Activated naive CD4-positive, alpha-beta T cell treated with anti-CD3 and anti-CD28 coated beads for 36 hours (primary cell): ENCODE data around the gene HNF1B. TPM values are rescaled to one million over a fixed set of nuclear protein-coding genes. Genes with fewer than 3 reads are reported as not detected.

Experiments used
- CTCF ChIA-PET: fragments of 350-600 bp; sonication (Branson Sonifier 250); formaldehyde crosslinking; loops from one replicate; lab custom pipeline; 2021; ENCODE audit warnings: antibody characterized with exemption; lab: Charles Lee
- DNase-seq: peaks from one replicate; pipeline ENCODE4 v3.0.0-alpha.2; 2020
- H3K27ac Mint-ChIP-seq: one replicate; pipeline ENCODE4 v1.8.0; 2021; ENCODE audit warnings: mild to moderate bottlenecking, mixed read lengths
- H3K27me3 Mint-ChIP-seq: one replicate; pipeline ENCODE4 v1.8.0; 2021; ENCODE audit warnings: low read depth, mixed read lengths
- H3K36me3 Mint-ChIP-seq: one replicate; pipeline ENCODE4 v1.8.0; 2021; ENCODE audit warnings: low read depth, mixed read lengths
- H3K4me1 Mint-ChIP-seq: one replicate; pipeline ENCODE4 v1.8.0; 2021; ENCODE audit warnings: low read depth, mixed read lengths
- H3K4me3 Mint-ChIP-seq: one replicate; pipeline ENCODE4 v1.8.0; 2021; ENCODE audit warnings: mild to moderate bottlenecking, moderate library complexity, mixed read lengths
- H3K9me3 Mint-ChIP-seq: one replicate; pipeline ENCODE4 v1.8.0; 2021; ENCODE audit warnings: mixed read lengths
- intact Hi-C: fragments of 100-400 bp; cut with micrococcal nuclease; formaldehyde crosslinking; loops from one replicate; pipeline ENCODE4 v1.15.1; 2023
- total RNA-seq, 2 experiments: library from RNA; stranded (reverse); gene quantifications; one replicate each; pipeline ENCODE4 v1.2.3, GENCODE V29; 2021

Gene HNF1B
- total RNA-seq, 2 experiments from 2014 or later = not detected

DNA sequence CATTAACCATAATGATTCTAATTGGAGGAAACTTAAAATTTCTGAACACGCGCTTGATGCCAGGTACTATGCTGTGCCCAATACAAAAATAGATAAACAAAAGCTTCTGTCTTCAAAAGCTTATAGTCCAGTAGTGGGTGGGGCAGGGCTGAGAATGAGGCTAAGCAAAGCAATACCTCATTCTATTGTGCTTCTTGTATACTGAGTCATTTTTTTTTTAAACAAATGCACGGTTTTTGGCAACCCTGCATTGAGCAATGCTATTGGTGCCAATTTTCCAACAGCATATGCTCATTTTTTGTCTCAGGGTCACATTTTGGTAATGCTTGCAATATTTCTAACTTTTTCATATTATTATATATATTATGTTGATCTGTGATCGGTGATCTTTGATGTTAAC, 34.7 kb upstream of the HNF1B start:
- H3K36me3 Mint-ChIP-seq = no peaks in the 10 kb centered on the region
- no peak overlapping the region for H3K27ac Mint-ChIP-seq
- intact Hi-C loops = no loop called here
- peaks cover 2% of the 10 kb centered on the region for H3K27me3 Mint-ChIP-seq
- peaks cover 5% of the 10 kb centered on the region for H3K4me1 Mint-ChIP-seq
- CTCF ChIA-PET = interaction anchor here (1.2 to 1.6 kb wide), 2 partner anchors 9 to 10 kb away, joined by 5 read pairs; no protein-coding TSS in a partner anchor
- no peak overlapping the region for H3K4me3 Mint-ChIP-seq
- DNase-seq = no peak
- no peaks in the 10 kb centered on the region for H3K9me3 Mint-ChIP-seq

DNA sequence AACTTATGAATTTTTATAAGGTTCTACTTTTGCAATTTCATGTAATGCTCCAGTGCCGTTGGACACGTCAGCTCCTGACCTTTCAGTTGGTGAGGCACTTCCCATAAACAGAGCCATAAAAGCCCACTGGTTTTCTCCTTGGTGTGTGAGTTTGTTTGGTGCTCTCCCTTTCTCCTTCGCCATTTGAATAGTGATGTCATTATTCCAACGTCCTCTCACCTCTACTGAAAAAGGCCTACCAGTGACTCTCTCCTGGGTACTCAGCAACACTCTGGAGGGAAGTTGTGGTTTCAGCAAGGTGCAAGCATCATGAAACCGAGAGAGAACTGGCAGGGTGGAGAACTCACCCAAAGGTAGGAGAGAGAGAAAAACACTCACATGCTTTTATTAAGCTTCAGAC, 29.6 kb upstream of the HNF1B start:
- Mint-ChIP-seq H3K27ac (no peak overlapping the region), H3K36me3 (no peaks in the 10 kb centered on the region), H3K27me3 (peaks cover 11% of the 10 kb centered on the region), H3K4me1 (peaks cover 22% of the 10 kb centered on the region), H3K4me3 (no peak overlapping the region), H3K9me3 (no peaks in the 10 kb centered on the region)
- CTCF ChIA-PET = interaction anchor here (1.1 to 1.4 kb wide), 2 partner anchors 51 to 170 kb away, joined by 3 to 4 read pairs; no protein-coding TSS in a partner anchor
- peak; percentile 77 for DNase-seq
- intact Hi-C loops = loop anchor here (1.0 to 5.0 kb wide), 6 partner anchors 9 to 247 kb away; no protein-coding TSS in a partner anchor

- CTCF ChIA-PET = no interaction called here
- no peak for DNase-seq
- no peak overlapping the region for H3K4me3 Mint-ChIP-seq
- H3K27ac Mint-ChIP-seq = no peak overlapping the region
- H3K27me3 Mint-ChIP-seq = peaks cover 16% of the 10 kb centered on the region
- no peaks in the 10 kb centered on the region for H3K36me3 Mint-ChIP-seq
- intact Hi-C loops = loop anchor here (5.0 kb wide), 1 partner anchor 246 kb away; no protein-coding TSS in a partner anchor
- no peaks in the 10 kb centered on the region for H3K9me3 Mint-ChIP-seq
- H3K4me1 Mint-ChIP-seq = peaks cover 22% of the 10 kb centered on the region
These were observed 28.1 kb upstream of the HNF1B start for GRCh38 chr17:37772982-37773381.

DNA sequence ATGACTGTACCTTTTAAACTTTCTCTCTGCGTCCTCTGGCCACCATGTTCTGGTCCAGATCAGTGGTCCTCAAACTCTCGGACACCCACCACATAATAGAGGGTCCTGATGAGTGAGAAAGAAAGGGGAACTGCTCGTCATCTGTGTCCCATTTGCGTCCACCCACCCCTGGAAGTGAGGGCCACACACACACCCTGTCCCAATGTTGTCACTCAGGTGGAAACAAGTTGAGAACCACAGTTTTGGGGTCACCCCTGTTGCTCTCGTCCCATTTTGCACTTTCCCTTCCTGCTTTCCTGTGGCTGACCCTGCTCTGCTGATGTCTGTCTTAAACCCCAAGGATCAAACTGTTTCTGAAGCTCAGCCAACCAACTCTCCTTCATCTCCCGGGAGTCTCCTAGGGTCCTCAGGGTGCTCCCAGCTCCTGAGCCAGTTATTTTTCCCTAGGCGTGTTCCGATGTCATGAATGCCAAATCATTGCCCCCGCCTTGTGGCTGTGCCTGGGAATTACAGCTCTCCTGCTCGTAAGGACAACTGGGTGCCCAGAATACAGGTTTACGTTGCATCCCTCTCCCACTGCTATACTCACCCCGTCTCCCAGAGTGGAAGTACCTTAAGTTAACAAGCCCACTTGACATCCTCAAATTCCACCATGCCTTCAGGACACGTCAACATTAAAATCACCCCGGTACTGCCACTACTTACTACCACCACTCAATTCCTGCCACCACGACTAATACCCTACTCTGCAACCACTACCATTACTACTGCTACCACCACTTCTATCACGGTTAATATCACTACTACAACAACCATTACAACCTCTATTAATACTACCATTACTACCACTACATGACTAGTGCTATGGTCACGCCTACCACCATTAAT, 26.0 kb upstream of the HNF1B start:
- intact Hi-C loops = loop anchor here (5.0 kb wide), 1 partner anchor 244 kb away; no protein-coding TSS in a partner anchor
- Mint-ChIP-seq H3K27me3 (peaks cover 27% of the 10 kb centered on the region), H3K4me1 (peaks cover 22% of the 10 kb centered on the region), H3K36me3 (no peaks in the 10 kb centered on the region), H3K9me3 (no peaks in the 10 kb centered on the region), H3K4me3 (no peak overlapping the region), H3K27ac (no peak overlapping the region)
- DNase-seq = peak; percentile 72
- CTCF ChIA-PET = interaction anchor here (0.5 to 2.3 kb wide), 15 partner anchors 9 to 1982 kb away, joined by 3 to 9 read pairs (median 4); partner anchors contain the start of genes HNF1B and SYNRG

- no peak overlapping the region for H3K4me3 Mint-ChIP-seq
- H3K27ac Mint-ChIP-seq = no peak overlapping the region
- H3K9me3 Mint-ChIP-seq = no peaks in the 10 kb centered on the region
- intact Hi-C loops = no loop called here
- H3K36me3 Mint-ChIP-seq = no peaks in the 10 kb centered on the region
- no peak for DNase-seq
- H3K4me1 Mint-ChIP-seq = peaks cover 25% of the 10 kb centered on the region
- peaks cover 32% of the 10 kb centered on the region for H3K27me3 Mint-ChIP-seq
- CTCF ChIA-PET = interaction anchor here (1.4 kb wide), 1 partner anchor 68 kb away, joined by 4 read pairs; no protein-coding TSS in a partner anchor
These were observed 24.2 kb upstream of the HNF1B start for GRCh38 chr17:37769050-37769449.

GRCh38 chr17:37768438-37768837, 23.6 kb upstream of the HNF1B start:
- Mint-ChIP-seq H3K9me3 (no peaks in the 10 kb centered on the region), H3K27ac (no peak overlapping the region), H3K27me3 (peaks cover 32% of the 10 kb centered on the region), H3K4me1 (peaks cover 18% of the 10 kb centered on the region), H3K4me3 (no peak overlapping the region), H3K36me3 (no peaks in the 10 kb centered on the region)
- CTCF ChIA-PET = no interaction called here
- DNase-seq = no peak
- intact Hi-C loops = no loop called here

DNA sequence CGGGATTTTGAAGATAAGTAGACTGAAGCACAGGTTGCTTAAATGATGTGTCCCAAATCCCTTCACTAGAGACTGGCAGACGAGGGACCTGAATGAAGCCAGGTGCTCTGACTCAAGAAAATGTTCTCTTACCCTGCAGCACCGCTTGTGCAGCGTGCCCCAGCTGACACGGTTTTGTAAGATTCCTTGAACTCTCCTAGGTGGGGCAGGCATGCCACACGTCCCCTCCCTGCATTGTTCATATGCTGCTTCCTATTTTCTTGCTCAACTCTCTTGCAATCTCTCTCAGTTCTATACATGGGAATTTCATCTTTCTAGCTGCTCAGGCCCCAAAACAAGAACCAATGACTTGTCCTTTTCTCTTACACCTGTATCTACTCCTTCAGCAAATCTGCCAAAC, 22.1 kb upstream of the HNF1B start:
- Mint-ChIP-seq H3K9me3 (no peaks in the 10 kb centered on the region), H3K27ac (no peak overlapping the region), H3K27me3 (peaks cover 41% of the 10 kb centered on the region), H3K4me1 (peaks cover 12% of the 10 kb centered on the region), H3K36me3 (no peaks in the 10 kb centered on the region), H3K4me3 (no peak overlapping the region)
- CTCF ChIA-PET = no interaction called here
- intact Hi-C loops = no loop called here
- no peak for DNase-seq

DNA sequence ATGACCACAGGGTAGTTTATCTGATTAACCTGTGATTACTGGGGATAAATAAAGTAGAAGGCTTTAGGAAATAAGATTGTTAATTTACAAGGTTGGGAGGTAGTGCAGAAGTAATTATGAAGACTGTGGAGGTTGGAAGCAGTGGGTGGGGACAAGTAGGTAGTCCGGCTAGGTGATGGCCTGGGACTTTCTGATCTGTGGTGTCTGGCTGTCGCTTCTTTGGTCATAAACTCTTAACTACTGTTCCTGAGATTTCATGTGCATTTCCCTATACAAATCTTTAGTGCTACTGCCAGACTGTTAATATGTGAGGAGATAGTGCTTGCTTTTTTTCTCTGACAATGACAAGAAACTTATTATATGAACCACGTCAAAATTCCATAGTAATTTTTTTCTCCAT, 19.5 kb upstream of the HNF1B start:
- no peaks in the 10 kb centered on the region for H3K36me3 Mint-ChIP-seq
- H3K27me3 Mint-ChIP-seq = peaks cover 44% of the 10 kb centered on the region
- CTCF ChIA-PET = no interaction called here
- no peaks in the 10 kb centered on the region for H3K9me3 Mint-ChIP-seq
- DNase-seq = no peak
- peaks cover 18% of the 10 kb centered on the region for H3K4me1 Mint-ChIP-seq
- intact Hi-C loops = no loop called here
- no peak overlapping the region for H3K4me3 Mint-ChIP-seq
- H3K27ac Mint-ChIP-seq = no peak overlapping the region

GRCh38 chr17:37762666-37763065, 17.8 kb upstream of the HNF1B start:
- DNase-seq = no peak
- no peak overlapping the region for H3K27ac Mint-ChIP-seq
- no peak overlapping the region for H3K4me3 Mint-ChIP-seq
- H3K36me3 Mint-ChIP-seq = no peaks in the 10 kb centered on the region
- CTCF ChIA-PET = no interaction called here
- peaks cover 18% of the 10 kb centered on the region for H3K4me1 Mint-ChIP-seq
- H3K27me3 Mint-ChIP-seq = peaks cover 48% of the 10 kb centered on the region
- no peaks in the 10 kb centered on the region for H3K9me3 Mint-ChIP-seq
- intact Hi-C loops = no loop called here

DNA sequence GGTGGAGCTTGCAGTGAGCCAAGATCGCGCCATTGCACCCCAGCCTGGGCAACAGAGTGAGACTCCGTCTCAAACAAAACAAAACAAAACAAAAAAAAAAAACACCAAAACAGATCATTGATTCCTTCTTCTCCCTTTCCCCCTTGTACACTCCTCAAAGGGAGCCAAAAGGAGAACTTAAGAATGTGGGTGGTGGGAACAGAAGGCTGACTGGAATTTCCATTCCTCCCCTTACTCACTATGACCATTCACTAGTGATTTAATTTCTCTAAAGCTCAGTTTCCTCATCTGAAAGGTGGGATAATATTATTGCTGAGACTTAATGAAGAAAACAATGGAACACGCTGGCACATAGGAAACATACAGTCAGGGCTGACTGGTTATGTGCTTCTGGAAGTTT, 17.1 kb upstream of the HNF1B start:
- no peak overlapping the region for H3K4me3 Mint-ChIP-seq
- intact Hi-C loops = loop anchor here (2.0 kb wide), 1 partner anchor 13 kb away; no protein-coding TSS in a partner anchor
- no peak for DNase-seq
- H3K27me3 Mint-ChIP-seq = peaks cover 46% of the 10 kb centered on the region
- CTCF ChIA-PET = no interaction called here
- peaks cover 18% of the 10 kb centered on the region for H3K4me1 Mint-ChIP-seq
- H3K36me3 Mint-ChIP-seq = no peaks in the 10 kb centered on the region
- H3K9me3 Mint-ChIP-seq = no peaks in the 10 kb centered on the region
- no peak overlapping the region for H3K27ac Mint-ChIP-seq

DNA sequence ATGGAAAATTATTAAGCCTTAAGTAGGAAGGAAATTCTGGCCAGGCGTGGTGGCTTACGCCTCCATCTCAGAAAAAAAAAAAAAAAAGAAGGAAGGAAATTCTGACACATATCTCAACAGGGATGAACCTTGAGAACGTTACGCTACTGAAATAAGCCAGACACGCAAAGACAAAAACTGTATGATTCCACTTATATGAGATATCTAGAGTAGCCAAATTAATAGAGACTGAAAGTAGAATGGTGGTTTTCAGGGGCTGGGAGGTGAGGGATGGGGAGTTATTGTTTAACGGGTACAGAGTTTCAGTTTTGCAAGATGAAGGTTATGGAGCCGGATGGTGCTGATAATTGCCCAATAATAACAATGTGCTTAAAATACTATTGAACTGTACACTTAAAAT, 16.2 kb upstream of the HNF1B start:
- Mint-ChIP-seq H3K27me3 (peaks cover 43% of the 10 kb centered on the region), H3K4me1 (peaks cover 18% of the 10 kb centered on the region), H3K27ac (no peak overlapping the region), H3K9me3 (no peaks in the 10 kb centered on the region), H3K36me3 (no peaks in the 10 kb centered on the region), H3K4me3 (no peak overlapping the region)
- CTCF ChIA-PET = no interaction called here
- intact Hi-C loops = loop anchor here (2.0 kb wide), 1 partner anchor 14 kb away; no protein-coding TSS in a partner anchor
- peak; percentile 22 for DNase-seq

DNA sequence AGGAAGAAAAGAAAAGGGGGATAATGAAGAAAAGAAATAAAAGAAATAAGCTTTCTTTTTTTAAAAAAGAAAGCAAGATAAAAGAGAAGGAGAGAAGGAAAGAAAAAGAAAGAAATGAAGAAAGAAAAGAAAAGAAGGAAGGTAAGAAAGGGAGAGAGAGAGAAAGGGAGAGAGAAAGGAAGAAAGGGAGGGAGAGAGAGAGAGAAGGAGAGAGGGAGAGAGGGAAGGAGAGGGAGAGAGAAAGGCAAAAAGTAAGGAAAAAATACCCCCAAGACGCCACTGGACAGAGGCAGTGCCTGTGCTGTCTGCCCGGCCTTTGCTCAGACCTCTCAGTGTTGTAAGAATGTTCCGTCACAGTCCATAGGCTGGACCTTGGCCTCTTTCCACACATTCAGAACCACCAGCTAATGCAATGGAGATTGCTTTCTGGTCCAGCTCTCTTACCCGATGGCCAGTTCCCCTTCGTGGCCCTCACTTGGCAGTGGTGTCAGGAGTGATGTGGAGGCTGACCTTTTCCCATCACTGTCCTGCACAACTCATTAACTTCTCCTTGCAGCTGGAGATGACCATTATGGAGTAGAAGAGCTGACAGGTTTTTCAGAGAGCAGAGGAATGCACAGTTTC, 14.3 kb upstream of the HNF1B start:
- H3K9me3 Mint-ChIP-seq = no peaks in the 10 kb centered on the region
- H3K27ac Mint-ChIP-seq = no peak overlapping the region
- H3K27me3 Mint-ChIP-seq = peaks cover 41% of the 10 kb centered on the region
- H3K36me3 Mint-ChIP-seq = no peaks in the 10 kb centered on the region
- peaks cover 6% of the 10 kb centered on the region for H3K4me1 Mint-ChIP-seq
- CTCF ChIA-PET = no interaction called here
- intact Hi-C loops = no loop called here
- DNase-seq = no peak
- no peak overlapping the region for H3K4me3 Mint-ChIP-seq
